Endothelial cell of umbilical vein (primary cell): ENCODE results near the gene ATOH7. TPM values are rescaled to one million over a fixed set of nuclear protein-coding genes. Genes with fewer than 3 reads are reported as not detected.

Experiments used
- BruUV-seq: library from RNA; stranded (reverse); fragments of 400-500 nt; replicated peaks from 2 replicates; lab custom pipeline; 2021; lab: Mats Ljungman, UMichigan
- CTCF ChIA-PET: fragments of 300-600, 350-600 bp; sonication (Branson Sonifier 250); formaldehyde crosslinking; loops from one replicate; lab custom pipeline; 2021; ENCODE audit warnings: antibody characterized with exemption, inconsistent platforms; lab: Charles Lee
- POLR2A ChIA-PET: fragments of 300-600, 350-600 bp; sonication (Branson Sonifier 250); formaldehyde crosslinking; loops from one replicate; lab custom pipeline; 2021; ENCODE audit warnings: antibody characterized with exemption, inconsistent platforms; lab: Charles Lee
- DNase-seq: peaks from one replicate; pipeline ENCODE4 v3.0.0-alpha.2; 2011; ENCODE audit warnings: low read depth, low spot score
- FAIRE-seq: peaks from 2 replicates; lab custom pipeline; 2011; peaks lifted over from hg19 to GRCh38; lab: Jason Lieb, UNC
- H2AFZ ChIP-seq: 2 replicates; pipeline ENCODE4 v1.6.0; 2012; ENCODE audit warnings: low read depth, low read length, control low read depth, inconsistent platforms
- H3K27ac ChIP-seq: 2 replicates; pipeline ENCODE4 v1.5.1; 2011; ENCODE audit warnings: low read depth, mild to moderate bottlenecking, control low read depth, low read length, moderate library complexity; ENCODE audit not compliant: insufficient read depth
- H3K27me3 ChIP-seq, 2 experiments: 2 replicates each; pipeline versions ENCODE4 v1.6.0 to v1.6.1; 2011; ENCODE audit warnings: low read length in 2 of 2, mixed read lengths in 1 of 2; ENCODE audit not compliant: control insufficient read depth in 2 of 2, insufficient read depth in 2 of 2
- H3K36me3 ChIP-seq, 2 experiments: 2 replicates in 1 of 2; 3 replicates in 1 of 2; pipeline ENCODE4 v1.5.1; 2011; ENCODE audit warnings: low read length in 2 of 2, mild to moderate bottlenecking in 1 of 2, moderate library complexity in 1 of 2; ENCODE audit not compliant: control insufficient read depth in 2 of 2, insufficient read depth in 2 of 2; ENCODE audit errors: extremely low read depth in 1 of 2
- H3K4me1 ChIP-seq: 3 replicates; pipeline ENCODE4 v1.5.1; 2011; ENCODE audit warnings: mild to moderate bottlenecking, low read length; ENCODE audit not compliant: control insufficient read depth, insufficient read depth; ENCODE audit errors: extremely low read depth
- H3K4me2 ChIP-seq: 2 replicates; pipeline ENCODE4 v1.6.1; 2011; ENCODE audit warnings: low read length, control low read depth, mixed read lengths; ENCODE audit not compliant: insufficient read depth
- H3K4me3 ChIP-seq, 3 experiments: fragments of 200-600 bp in 1 of 3; sonication (generic), shearing (Covaris generic) in 1 of 3; replicated peaks in 1 of 3; 2 replicates each; pipeline ENCODE4 v1.5.1; 2011 to 2016; ENCODE audit warnings: control low read depth in 3 of 3, low read length in 3 of 3, mild to moderate bottlenecking in 2 of 3, inconsistent platforms in 1 of 3, low read depth in 1 of 3, moderate library complexity in 1 of 3; ENCODE audit not compliant: insufficient read depth in 1 of 3
- H3K79me2 ChIP-seq: 2 replicates; pipeline ENCODE4 v1.6.0; 2012; ENCODE audit warnings: low read length, inconsistent platforms; ENCODE audit not compliant: control insufficient read depth, insufficient read depth
- H3K9ac ChIP-seq: replicated peaks from 2 replicates; pipeline ENCODE3; 2011; ENCODE audit warnings: low read length, control low read depth; ENCODE audit not compliant: insufficient read depth; ENCODE audit errors: extremely low read depth
- H3K9me1 ChIP-seq: replicated peaks from 3 replicates; pipeline ENCODE4 v1.6.0; 2011; ENCODE audit warnings: mild to moderate bottlenecking, low read length; ENCODE audit not compliant: control insufficient read depth, insufficient read depth; ENCODE audit errors: extremely low read depth
- H3K9me3 ChIP-seq: replicated peaks from 2 replicates; pipeline ENCODE4 v1.5.1; 2012; ENCODE audit warnings: low read length, inconsistent platforms; ENCODE audit not compliant: control insufficient read depth, insufficient read depth
- H4K20me1 ChIP-seq: replicated peaks from 2 replicates; pipeline ENCODE3; 2011; ENCODE audit warnings: mild to moderate bottlenecking, low read length; ENCODE audit not compliant: control insufficient read depth, insufficient read depth; ENCODE audit errors: extremely low read depth
- EZH2 ChIP-seq: IDR thresholded peaks from 2 replicates; pipeline ENCODE4 v1.6.1; 2012; ENCODE audit warnings: borderline replicate concordance, low read depth, mild to moderate bottlenecking, moderate library complexity, low read length, inconsistent platforms; ENCODE audit not compliant: severe bottlenecking
- FOS ChIP-seq: IDR thresholded peaks from 2 replicates; pipeline ENCODE4 v1.6.1; 2011; ENCODE audit warnings: mild to moderate bottlenecking, low read length, moderate library complexity, borderline replicate concordance; ENCODE audit not compliant: insufficient read depth
- GATA2 ChIP-seq: IDR thresholded peaks from 2 replicates; pipeline ENCODE4 v1.7.0; 2011; ENCODE audit warnings: low read depth, mild to moderate bottlenecking, moderate library complexity, mixed read lengths, low read length; ENCODE audit not compliant: insufficient read length, insufficient read depth
- JUN ChIP-seq: IDR thresholded peaks from 2 replicates; pipeline ENCODE4 v1.6.1; 2011; ENCODE audit warnings: borderline replicate concordance, low read depth; ENCODE audit not compliant: insufficient read length, insufficient read depth
- MAX ChIP-seq: IDR thresholded peaks from 2 replicates; pipeline ENCODE4 v1.6.1; 2011; ENCODE audit not compliant: insufficient read depth, insufficient read length
- MYC ChIP-seq: IDR thresholded peaks from one replicate; pipeline ENCODE4 v1.6.1; 2011; ENCODE audit warnings: mild to moderate bottlenecking, low read depth, low read length
- POLR2A ChIP-seq: IDR thresholded peaks from 2 replicates; pipeline ENCODE4 v1.6.1; 2012; ENCODE audit warnings: low read depth, mild to moderate bottlenecking, control low read depth, low read length
- POLR2AphosphoS5 ChIP-seq: IDR thresholded peaks from 2 replicates; pipeline ENCODE4 v1.6.1; 2012; ENCODE audit warnings: low read depth, mild to moderate bottlenecking, control low read depth, low read length, moderate library complexity; ENCODE audit not compliant: insufficient read depth
- dilution Hi-C: fragments of 300-500 bp; cut with MboI; formaldehyde crosslinking; loops from one replicate; pipeline ENCODE4 v1.15.0; 2019; ENCODE audit warnings: low sequenced_read_pairs; ENCODE audit not compliant: extremely low pct_ligation_motif_present
- intact Hi-C: fragments of 100-400 bp; cut with micrococcal nuclease; formaldehyde crosslinking; loops from one replicate; pipeline ENCODE4 v1.10.0; 2022
- polyA plus RNA-seq, 4 experiments: library from polyadenylated mRNA; depleted of rRNA in 3 of 4; stranded (reverse) in 3 of 4; unstranded in 1 of 4; fragments of >200 nt; gene quantifications; 2 replicates each; pipeline versions ENCODE4 v1.2.1 to v1.2.3, GENCODE V29; 2011 to 2012; ENCODE audit warnings: missing spikeins in 1 of 4
- total RNA-seq: library from RNA; stranded (reverse); gene quantifications from 2 replicates; pipeline ENCODE4 v1.2.3, GENCODE V29; 2021

ATOH7 gene
- total and polyA plus RNA-seq, 2 donors (not counting 3 experiments of a cell fraction or from before 2014, with no cell fraction given): not detected

GRCh38 chr10:68194290-68194689, 37.6 kb downstream of the ATOH7 start:
- TF ChIP-seq MAX: no peak
- TF ChIP-seq POLR2A: no peak

DNA sequence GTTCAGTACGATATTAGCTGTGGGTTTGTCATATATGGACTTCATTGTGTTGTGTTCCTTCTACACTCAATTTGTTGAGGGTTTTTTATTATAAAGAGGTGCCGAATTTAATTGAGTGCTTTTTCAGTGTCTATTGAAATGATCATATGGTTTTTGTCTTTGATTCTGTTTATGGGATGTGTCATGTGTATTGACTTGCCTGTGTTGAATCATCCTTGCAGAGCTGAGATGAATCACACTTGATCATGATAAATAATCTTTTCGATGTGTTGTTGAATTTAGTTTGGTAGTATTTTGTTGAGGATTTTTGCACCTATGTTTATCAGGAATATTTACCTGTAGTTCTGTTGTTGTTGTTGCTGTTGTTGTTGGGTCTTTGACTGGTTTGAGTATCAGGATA, 39.8 kb downstream of the ATOH7 start:
- Histone ChIP-seq H3K9me1 (no peaks in the 10 kb centered on the region), H3K9ac (no peak overlapping the region), H2AFZ (no peak overlapping the region), H3K79me2 (no peaks in the 10 kb centered on the region), H3K4me1 (no peaks in the 10 kb centered on the region), H3K36me3 (no peaks in the 10 kb centered on the region), H3K4me2 (no peak overlapping the region), H3K27me3 (peaks cover 0 to 6% of the 10 kb centered on the region in 2 experiments), H3K4me3 (no peak overlapping the region), H3K27ac (no peak overlapping the region), H4K20me1 (no peaks in the 10 kb centered on the region), H3K9me3 (no peaks in the 10 kb centered on the region)
- CTCF ChIA-PET: interaction anchor here (1.2 kb wide), 1 partner anchor 21 kb away, joined by 6 read pairs; no protein-coding TSS in a partner anchor
- DNase-seq (no peak), FAIRE-seq (no peak)
- intact Hi-C loops (no loop called here), dilution Hi-C loops (no loop called here)
- TF ChIP-seq MYC (no peak), FOS (peak; percentile 57), MAX (no peak), EZH2 (no peak), POLR2AphosphoS5 (no peak), JUN (no peak), GATA2 (no peak)
- POLR2A ChIA-PET: no interaction called here
- no TSS peak for BruUV-seq

More at GRCh38 chr10:68194290-68194689, 37.6 kb downstream of the ATOH7 start:
- H3K79me2 ChIP-seq: no peaks in the 10 kb centered on the region
- H2AFZ ChIP-seq: no peak overlapping the region
- H3K4me3 ChIP-seq: no peak overlapping the region
- H3K9ac ChIP-seq: no peak overlapping the region
- no peak overlapping the region for H3K4me2 ChIP-seq
- BruUV-seq: no TSS peak
- H3K4me1 ChIP-seq: no peaks in the 10 kb centered on the region
- ChIA-PET POLR2A (no interaction called here), CTCF (interaction anchor here (1.0 kb wide), 3 partner anchors 18 to 339 kb away, joined by 3 read pairs; no protein-coding TSS in a partner anchor)
- H3K27ac ChIP-seq: no peak overlapping the region
- H3K9me1 ChIP-seq: no peaks in the 10 kb centered on the region
- no peak for FAIRE-seq
- H4K20me1 ChIP-seq: no peaks in the 10 kb centered on the region
- DNase-seq: no peak
- dilution Hi-C loops: no loop called here
- H3K9me3 ChIP-seq: no peaks in the 10 kb centered on the region
- H3K36me3 ChIP-seq: no peaks in the 10 kb centered on the region
- intact Hi-C loops: no loop called here
- H3K27me3 ChIP-seq: peaks cover 2 to 3% of the 10 kb centered on the region in 2 experiments
